ENCODE measurements around the gene WNK1. TPM values are rescaled to one million over a fixed set of nuclear protein-coding genes. Genes with fewer than 3 reads are reported as not detected.

WNK1 gene
- total RNA-seq, 2 donors from 2014 or later: 110 to 145 TPM

- ATAC-seq (no peak), DNase-seq (ENCODE audit: low spot score in 2 of 2) (no peak)
- Mint-ChIP-seq H3K27ac (no peak overlapping the region), H3K9me3 (no peaks in the 10 kb centered on the region), H3K36me3 (no peaks in the 10 kb centered on the region)
Observed at GRCh38 chr12:955939-956338, 203.6 kb downstream of the WNK1 start.

- H3K27ac Mint-ChIP-seq: no peak overlapping the region
- DNase-seq (ENCODE audit: low spot score in 2 of 2): no peak
- H3K9me3 Mint-ChIP-seq: no peaks in the 10 kb centered on the region
- no peak for ATAC-seq
- H3K36me3 Mint-ChIP-seq: no peaks in the 10 kb centered on the region
Observed at GRCh38 chr12:958588-959123, 206.3 kb downstream of the WNK1 start.

Other genes starting within 250 kb of the WNK1 start
- gene NINJ2, start 89.1 kb upstream of the WNK1 start, total RNA-seq: 1 to 10 TPM; 1.4 to 6.1 TPM
- 10 to 100 TPM in 1 of 2 donors, 1 to 10 TPM in 1; 3.1 to 19.0 TPM for gene RAD52, start 197.1 kb downstream of the WNK1 start, total RNA-seq
- 10 to 100 TPM; 22.5 to 40.9 TPM for gene ERC1, start 238.6 kb downstream of the WNK1 start, total RNA-seq